Measurements from ENCODE around the gene NGEF. TPM values are rescaled to one million over a fixed set of nuclear protein-coding genes. Genes with fewer than 3 reads are reported as not detected.

The NGEF gene
- total RNA-seq, 1 experiment from 2014 or later: 1.9 TPM

- peak; percentile 84 for DNase-seq
- peak overlapping the region; percentile 98 for H3K27ac ChIP-seq (ENCODE audit: insufficient read length, low read depth, low read length)
- H3K18ac ChIP-seq (ENCODE audit: insufficient read length, low read depth, low read length): peak overlapping the region; percentile 99
- peak overlapping the region; percentile 59 for H2BK15ac ChIP-seq (ENCODE audit: low read depth, low read length)
- peak overlapping the region; percentile 76 for H3K9ac ChIP-seq (ENCODE audit: extremely low read depth, insufficient read length, low read length)
- peak overlapping the region; percentile 61 to 82 for H3K4me3 Mint-ChIP-seq
- H3K79me1 ChIP-seq (ENCODE audit: insufficient read depth, low read depth, low read length, poor library complexity, severe bottlenecking): no peaks in the 10 kb centered on the region
- peak overlapping the region; percentile 53 for H4K8ac ChIP-seq (replicated peaks; ENCODE audit: insufficient read length, low read depth, low read length)
- H3K9me3 Mint-ChIP-seq: no peaks in the 10 kb centered on the region; a peak in 1 of 5 replicates
- H4K91ac ChIP-seq (ENCODE audit: insufficient read length, low read depth, low read length): peak overlapping the region; percentile 37
- H3K23me2 ChIP-seq (ENCODE audit: insufficient read length, low read depth, low read length, poor library complexity, severe bottlenecking): peaks cover 4% of the 10 kb centered on the region
- H2BK20ac ChIP-seq (ENCODE audit: low read depth, low read length, poor library complexity, severe bottlenecking): no peak overlapping the region
- peaks cover 11% of the 10 kb centered on the region; the same call in 1 of the 2 replicates for H3K4me1 ChIP-seq (ENCODE audit: insufficient read depth, low read length)
- no CpG with 5 or more reads among the region's 24 CpGs for whole genome bisulfite sequencing (ENCODE audit: extremely low coverage, insufficient read length, low lambda C conversion rate)
- H3K27me3 Mint-ChIP-seq (ENCODE audit: low read depth): peaks cover 44% of the 10 kb centered on the region
- peak overlapping the region; percentile 97 for H2BK5ac ChIP-seq (ENCODE audit: insufficient read length, low read length)
- H3K79me2 ChIP-seq (ENCODE audit: insufficient read depth, low read length): no peaks in the 10 kb centered on the region
- H3K56ac ChIP-seq (ENCODE audit: insufficient read length, low read depth, low read length): peak overlapping the region; percentile 83
- peak overlapping the region; percentile 97 to 99 (median 98) for H3K27ac Mint-ChIP-seq
- H4K5ac ChIP-seq (ENCODE audit: insufficient read length, low read depth, low read length): peak overlapping the region; percentile 99
- no peaks in the 10 kb centered on the region for H4K20me1 ChIP-seq (ENCODE audit: control insufficient read depth, insufficient read depth, insufficient read length)
- peak overlapping the region; percentile 93 for H3K4me2 ChIP-seq (ENCODE audit: insufficient read depth, insufficient read length, low read length)
- H3K4me1 Mint-ChIP-seq: peaks cover 59 to 63% of the 10 kb centered on the region in 2 experiments
- no peak overlapping the region for H2AFZ ChIP-seq (ENCODE audit: low read length)
- peak overlapping the region; percentile 99 for H3K14ac ChIP-seq (ENCODE audit: insufficient read depth, low read length)
- no peak overlapping the region for H2AK5ac ChIP-seq (ENCODE audit: insufficient read length, low read length)
- H3K4ac ChIP-seq (ENCODE audit: low read depth, low read length): peak overlapping the region; percentile 76; the same call in 1 of the 2 replicates
- H3K9me3 ChIP-seq (ENCODE audit: control insufficient read depth, low read depth, low read length): no peaks in the 10 kb centered on the region
- H3T11ph ChIP-seq (ENCODE audit: low read length): peak overlapping the region; percentile 89
- peak overlapping the region; percentile 95 for H2BK120ac ChIP-seq (ENCODE audit: low read depth, low read length, poor library complexity, severe bottlenecking)
- peak overlapping the region; percentile 42 for H2BK12ac ChIP-seq (ENCODE audit: insufficient read length, low read depth, low read length)
- H3K23ac ChIP-seq (ENCODE audit: insufficient read length, low read depth, low read length): no peak overlapping the region
- no peaks in the 10 kb centered on the region; the same call in 1 of the 2 replicates for H3K27me3 ChIP-seq (ENCODE audit: insufficient read depth, low read length)
- no peaks in the 10 kb centered on the region; a peak in 1 of 7 replicates for H3K36me3 Mint-ChIP-seq (ENCODE audit: insufficient read depth in 1 of 3, low read depth in 3 of 3)
- TF ChIP-seq, protein P1, sequence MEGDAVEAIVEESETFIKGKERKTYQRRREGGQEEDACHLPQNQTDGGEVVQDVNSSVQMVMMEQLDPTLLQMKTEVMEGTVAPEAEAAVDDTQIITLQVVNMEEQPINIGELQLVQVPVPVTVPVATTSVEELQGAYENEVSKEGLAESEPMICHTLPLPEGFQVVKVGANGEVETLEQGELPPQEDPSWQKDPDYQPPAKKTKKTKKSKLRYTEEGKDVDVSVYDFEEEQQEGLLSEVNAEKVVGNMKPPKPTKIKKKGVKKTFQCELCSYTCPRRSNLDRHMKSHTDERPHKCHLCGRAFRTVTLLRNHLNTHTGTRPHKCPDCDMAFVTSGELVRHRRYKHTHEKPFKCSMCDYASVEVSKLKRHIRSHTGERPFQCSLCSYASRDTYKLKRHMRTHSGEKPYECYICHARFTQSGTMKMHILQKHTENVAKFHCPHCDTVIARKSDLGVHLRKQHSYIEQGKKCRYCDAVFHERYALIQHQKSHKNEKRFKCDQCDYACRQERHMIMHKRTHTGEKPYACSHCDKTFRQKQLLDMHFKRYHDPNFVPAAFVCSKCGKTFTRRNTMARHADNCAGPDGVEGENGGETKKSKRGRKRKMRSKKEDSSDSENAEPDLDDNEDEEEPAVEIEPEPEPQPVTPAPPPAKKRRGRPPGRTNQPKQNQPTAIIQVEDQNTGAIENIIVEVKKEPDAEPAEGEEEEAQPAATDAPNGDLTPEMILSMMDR (conservative IDR thresholded peaks at IDR 0.05): no peak; the same call in 2 of the 3 replicates
Measured at GRCh38 chr2:233051241-233052149, 38.4 kb upstream of the NGEF start.

Data from H9 (cell line).